GM18507 (cell line): ENCODE measurements around the gene UNC5A.

ENCODE experiments used
- DNase-seq: peaks from one replicate; pipeline ENCODE4 v3.0.0; 2011; ENCODE audit warnings: low read depth; ENCODE audit not compliant: insufficient read length; ENCODE audit errors: extremely low spot score
- FAIRE-seq: peaks from 2 replicates; lab custom pipeline; 2011; peaks lifted over from hg19 to GRCh38; lab: Jason Lieb, UNC

UNC5A gene

DNA sequence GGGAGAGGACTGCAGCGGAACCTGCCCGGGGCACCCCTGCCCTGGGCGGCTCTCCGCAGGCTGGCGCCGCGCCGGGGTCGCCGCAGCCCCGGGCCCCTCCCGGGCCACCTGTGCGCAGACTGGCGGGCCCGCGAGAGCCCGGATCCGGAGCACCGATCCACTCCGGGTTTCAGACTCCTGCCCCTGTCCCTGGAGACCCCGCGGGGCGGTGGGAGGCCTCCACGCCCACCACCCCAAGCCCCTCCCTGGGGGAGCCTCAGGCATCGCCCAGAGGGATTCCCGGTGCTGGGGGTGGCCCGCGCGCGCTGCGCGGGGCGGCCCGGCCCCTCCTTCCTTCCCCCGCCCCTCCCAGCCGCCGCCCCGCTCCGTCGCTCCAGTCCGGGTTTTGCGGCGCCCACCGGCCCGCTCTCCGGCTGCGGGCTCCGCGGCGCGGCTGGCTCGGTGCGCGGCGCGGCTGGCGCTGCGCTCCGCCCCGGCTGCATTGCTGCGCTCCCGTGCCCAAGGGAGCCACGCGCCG lies at the start of gene UNC5A:
Gene UNC5A, plus strand, starts transcription at position 479 of the 517 bp plus-strand sequence. CDS start 192 bp downstream, outside the sequence.
- DNase-seq (no peak), FAIRE-seq (no peak)

DNA sequence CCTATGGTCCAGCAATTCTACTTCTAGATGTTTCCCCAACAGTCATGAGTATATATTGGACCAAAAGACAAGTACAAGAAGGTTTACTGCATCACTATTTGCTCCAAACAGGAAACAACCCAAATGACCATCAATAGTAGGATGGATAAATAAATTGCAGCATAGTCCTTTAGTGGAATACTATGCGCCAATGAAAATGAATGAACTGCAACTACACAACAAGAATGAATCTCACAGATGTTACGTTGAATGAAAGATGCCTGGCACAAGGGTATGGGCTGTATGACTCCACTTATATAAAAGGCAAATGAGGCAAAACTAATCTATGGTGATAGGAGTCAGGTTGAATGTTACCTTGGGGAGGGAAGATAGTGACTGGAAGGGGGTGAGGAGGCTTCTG lies 48.6 kb upstream of the UNC5A start:
- FAIRE-seq (no peak), DNase-seq (no peak)

DNA sequence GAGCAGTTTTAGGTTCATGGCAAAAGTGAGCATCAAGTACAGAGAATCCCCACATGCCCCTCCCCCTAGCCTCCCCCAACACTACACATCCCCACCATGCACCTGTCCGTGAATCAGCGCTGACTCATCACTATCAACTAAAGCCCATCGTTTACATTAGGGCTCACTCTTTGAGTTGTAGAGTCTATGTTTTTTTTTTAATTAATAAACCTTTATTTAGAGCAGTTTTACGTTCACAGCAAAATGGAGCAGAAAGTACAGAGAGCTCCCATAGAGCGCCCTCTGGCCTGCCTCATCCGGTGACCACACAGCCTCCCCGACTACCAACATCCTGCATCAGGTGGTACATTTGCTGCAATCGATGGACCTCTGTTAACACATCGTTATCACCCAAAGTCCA lies 47.9 kb upstream of the UNC5A start:
- FAIRE-seq (no peak), DNase-seq (no peak)

DNA sequence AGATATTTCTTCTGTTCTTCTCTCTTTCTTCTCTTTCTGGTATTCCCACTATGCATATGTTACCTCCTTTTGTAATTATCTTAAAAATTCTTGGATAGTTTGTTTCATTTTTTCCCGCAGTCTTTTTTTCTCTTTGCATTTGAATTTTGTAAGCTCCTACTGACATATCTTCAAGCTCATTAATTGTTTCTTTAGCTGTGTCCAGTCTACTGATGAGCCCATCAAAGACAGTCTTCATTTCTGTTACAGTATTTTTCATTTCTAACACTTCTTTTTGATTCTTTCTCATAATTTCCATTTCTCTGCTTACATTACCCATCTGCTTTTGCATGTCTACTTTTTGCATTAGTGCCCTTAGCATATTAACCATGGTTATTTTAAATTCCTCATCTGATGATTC lies 44.7 kb upstream of the UNC5A start:
- FAIRE-seq, result no peak
- DNase-seq, result no peak

DNA sequence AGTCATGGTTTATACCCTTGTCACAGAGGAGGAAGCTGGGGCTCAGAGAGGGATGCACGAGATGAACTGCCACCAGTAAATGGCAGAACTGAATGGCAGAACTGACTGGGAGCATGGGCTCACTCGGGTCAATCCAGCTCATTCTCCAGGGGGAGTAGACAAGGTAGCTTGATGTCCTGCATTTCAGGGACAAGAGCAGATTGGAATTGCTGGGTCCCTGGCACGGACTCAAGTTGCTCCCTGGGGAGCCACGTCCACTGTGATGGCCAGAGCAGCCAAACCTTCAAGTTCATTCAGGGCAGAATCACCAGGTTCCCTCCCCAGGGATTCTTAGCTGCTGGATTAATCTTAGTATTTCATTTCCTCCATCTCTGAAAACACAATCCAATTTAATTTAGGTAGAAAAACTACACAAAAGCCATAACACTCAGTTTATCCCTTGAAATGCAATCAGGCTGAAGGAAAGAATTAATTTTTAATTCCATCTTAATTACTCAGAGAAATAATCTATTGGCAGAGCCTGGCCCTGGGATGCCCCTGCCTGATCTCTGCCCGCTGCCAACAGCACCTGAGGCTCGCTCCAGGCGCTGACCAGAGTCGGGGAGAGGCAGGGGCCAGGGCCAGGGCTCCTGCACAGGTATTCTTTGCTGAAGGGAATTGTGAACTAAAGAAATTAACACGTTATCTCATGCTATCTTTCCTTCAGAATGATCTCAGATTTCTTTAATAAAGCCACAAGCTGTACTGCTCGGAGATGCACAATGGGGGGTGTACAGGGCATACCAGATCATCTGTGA lies 42.0 kb upstream of the UNC5A start:
- DNase-seq (no peak), FAIRE-seq (no peak)

DNA sequence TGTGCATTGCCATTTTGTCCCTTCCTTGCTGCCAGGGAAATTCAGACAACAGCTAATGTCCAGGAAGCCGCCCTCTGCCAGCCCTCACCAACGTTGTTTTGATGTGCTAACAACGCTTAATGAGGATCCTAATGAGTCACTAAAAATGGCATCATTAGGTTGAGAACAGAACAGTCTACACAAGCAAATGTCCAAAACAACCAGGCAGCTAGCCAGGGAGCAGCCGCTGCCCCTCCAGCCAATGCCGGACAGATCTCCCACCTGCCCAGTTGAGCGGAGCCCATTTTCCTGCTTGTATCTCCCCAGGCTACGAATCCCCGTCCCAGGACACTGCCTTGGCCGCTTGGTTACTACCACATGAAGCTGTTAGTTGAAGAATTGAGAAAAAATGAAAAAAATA lies 40.4 kb upstream of the UNC5A start:
- no peak for FAIRE-seq
- no peak for DNase-seq

DNA sequence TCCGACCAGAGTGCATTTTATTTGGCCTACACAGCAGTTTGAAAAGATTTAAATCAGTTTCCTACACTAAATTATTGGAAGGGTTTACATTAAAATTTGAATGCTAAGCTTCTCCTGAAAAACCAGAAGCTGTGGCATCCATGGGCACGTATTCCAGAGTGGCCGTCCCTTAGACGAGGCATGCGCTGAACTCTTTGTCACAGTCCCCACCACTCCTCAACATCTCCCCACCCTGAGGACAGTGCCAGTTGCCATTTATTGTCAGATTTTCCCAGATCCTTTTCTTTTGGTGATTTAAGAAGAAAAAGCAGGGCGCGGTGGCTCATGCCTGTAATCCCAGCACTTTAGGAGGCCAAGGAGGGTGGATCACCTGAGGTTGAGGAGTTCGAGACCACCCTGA lies 39.9 kb upstream of the UNC5A start:
- DNase-seq (no peak), FAIRE-seq (no peak)

DNA sequence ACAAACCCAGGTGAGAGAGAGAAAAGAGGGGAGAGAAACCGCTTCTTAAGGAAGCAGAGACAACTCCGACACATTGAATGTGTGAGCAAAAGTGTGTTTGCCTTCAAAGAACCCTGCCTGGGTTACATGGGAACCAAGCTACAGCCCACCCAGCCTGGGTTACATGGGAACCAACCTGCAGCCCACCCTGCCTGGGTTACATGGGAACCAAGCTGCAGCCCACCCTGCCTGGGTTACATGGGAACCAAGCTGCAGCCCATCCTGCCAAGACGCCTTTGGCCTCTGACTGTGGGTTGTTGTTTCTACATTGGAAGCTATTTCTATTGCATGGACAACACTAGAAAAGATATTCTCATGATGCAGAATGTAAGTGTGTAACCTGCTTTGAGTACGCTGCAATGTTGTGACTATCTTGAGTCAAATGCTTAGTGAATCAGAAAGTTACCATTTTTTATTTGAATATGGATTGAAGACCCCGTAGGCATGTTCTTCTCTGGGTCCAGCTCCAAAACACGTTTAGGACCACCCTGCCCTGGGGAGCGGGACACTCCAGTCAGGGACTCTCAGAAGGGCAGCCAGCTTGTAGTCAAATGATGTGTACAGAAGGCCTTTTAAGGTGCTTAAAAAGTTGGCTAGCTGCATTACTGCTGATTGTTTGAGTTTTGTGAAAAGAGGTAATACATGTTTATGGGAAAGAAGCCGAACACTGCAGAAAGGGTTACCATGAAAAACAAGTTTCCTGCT lies 39.1 kb upstream of the UNC5A start:
- FAIRE-seq (no peak), DNase-seq (no peak)

DNA sequence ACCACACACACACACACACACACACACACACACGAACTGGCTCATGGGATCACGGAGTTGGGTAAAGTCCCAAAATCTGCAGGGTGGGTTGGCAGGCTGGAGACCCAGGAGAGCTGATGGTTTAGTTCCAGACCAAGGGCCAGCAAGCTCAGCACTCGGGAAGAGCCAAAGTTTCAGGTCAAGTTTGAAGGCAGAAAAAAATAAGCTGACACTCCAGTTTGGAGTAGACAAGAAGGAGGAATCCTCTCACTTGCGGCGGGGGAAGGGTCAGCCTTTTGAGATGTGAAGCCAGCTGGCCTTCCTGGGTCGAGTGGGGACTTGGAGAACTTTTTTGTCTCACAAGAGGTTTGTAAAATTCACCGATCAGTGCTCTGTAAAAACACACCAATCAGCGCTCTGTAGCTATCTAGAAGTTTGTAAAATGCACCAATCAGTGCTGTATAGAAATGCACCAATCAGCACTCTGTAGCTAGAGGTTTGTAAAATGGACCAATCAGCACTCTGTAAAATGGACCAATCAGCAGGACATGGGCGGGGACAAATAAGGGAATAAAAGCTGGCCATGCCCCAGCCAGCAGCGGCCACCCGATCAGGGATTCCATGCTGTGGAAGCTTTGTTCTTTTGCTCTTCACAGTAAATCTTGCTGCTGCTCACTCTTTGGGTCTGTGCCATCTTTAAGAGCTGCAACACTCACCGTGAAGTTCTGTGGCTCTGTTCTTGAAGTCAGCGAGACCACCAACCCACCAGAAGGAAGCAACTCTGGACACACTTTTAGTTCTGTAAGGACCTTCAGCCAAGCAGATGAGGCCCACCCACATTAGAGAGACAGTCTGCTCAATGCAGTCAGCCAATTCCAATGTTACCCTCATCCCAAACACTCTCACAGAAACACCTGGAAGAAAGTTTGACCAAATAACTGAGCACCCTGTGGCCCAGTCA lies 37.8 kb upstream of the UNC5A start:
- DNase-seq (no peak), FAIRE-seq (no peak)

DNA sequence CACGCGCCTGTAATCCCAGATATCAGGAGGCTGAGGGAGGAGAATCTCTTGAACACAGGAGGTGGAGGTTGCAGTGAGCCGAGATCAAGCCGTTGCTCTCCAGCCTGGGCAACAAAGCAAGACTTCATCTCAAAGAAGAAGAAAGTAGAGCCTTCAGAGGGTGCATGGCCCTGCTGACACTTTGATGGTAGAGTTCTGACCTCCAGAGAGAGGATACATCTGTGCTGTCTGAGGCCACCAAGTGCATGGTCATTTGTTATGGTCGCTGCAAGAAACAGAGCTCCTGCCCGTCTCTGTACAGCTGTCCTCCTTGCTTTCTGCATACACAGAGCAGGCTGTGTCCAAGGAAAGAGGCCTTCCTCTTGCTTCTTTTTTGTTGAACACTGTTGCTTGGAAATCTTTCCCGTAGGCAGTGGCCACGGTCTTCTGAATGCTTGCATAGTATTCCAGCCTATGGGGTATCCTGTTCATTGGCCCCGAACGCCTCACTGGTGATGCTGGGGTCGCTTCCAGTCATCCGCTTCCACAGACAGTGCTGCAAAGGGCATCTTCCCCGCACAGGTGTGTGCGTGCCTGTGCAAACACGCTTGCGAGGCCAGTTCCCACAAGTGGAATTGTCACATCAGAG lies 36.8 kb upstream of the UNC5A start:
- FAIRE-seq, result no peak
- DNase-seq, result no peak

DNA sequence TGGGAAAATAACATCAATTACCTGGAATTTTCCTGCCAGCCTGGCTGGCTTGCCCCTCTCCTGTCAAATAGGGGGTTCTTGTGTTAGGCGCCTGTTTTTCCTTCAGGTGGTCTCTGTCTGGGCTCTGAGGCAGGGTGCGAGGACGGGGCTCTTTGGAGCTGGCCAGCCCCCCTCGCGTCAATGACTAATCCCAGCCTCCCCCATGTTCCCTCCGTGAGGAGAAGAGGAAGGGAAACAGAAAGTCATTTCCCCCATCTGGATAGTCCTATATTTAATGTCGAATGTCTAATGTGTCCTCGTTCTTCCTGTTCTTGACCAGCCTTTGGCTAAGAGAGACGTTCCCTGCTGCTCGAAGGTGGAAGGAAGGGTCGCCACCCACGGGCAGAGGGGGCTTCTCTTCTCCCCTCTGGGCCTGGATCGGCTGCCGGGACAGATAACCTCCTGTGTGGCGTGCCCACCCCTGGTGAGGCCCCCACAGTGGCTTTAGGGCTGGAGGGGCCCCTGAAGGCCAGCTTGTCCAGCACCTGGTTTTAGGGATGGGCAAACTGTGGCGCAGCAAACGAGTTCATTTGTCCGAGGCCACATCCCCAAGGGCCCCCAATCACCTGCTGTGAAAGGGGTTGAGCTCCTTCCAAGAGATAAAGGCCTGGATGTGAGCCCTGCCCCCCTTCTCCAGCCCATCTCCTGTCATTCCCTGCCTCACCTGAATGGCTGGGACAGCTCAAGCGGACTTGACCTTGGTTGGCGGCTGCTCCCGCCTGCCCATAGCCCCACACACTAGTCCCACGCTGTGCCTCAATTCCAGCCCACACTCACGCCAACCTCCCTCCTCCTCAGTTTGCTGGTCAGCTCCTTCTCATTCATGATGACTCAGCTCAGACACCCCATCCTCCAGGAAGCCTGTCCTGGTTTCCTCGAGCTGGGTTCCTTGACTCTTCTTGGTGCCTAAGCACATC lies 35.9 kb upstream of the UNC5A start:
- no peak for FAIRE-seq
- no peak for DNase-seq

DNA sequence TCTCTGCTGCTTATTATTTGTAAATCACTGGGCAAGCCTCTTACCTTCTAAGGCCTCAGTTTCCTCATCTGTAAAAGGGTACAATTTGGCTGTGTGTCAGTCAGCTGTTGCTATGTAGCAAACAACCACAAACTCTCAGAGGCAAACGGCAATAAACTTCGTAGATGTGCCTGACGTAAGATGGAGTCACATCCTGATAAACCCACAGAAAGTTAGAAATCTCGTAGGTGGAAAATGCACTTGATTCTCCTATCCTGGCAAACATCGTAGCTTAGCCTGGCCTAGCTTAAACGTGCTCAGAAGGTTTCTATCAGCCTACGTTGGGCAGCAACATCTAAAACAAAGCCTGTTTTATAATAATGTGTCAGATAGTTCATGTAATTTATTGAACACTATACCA lies 35.0 kb upstream of the UNC5A start:
- DNase-seq (no peak), FAIRE-seq (no peak)

DNA sequence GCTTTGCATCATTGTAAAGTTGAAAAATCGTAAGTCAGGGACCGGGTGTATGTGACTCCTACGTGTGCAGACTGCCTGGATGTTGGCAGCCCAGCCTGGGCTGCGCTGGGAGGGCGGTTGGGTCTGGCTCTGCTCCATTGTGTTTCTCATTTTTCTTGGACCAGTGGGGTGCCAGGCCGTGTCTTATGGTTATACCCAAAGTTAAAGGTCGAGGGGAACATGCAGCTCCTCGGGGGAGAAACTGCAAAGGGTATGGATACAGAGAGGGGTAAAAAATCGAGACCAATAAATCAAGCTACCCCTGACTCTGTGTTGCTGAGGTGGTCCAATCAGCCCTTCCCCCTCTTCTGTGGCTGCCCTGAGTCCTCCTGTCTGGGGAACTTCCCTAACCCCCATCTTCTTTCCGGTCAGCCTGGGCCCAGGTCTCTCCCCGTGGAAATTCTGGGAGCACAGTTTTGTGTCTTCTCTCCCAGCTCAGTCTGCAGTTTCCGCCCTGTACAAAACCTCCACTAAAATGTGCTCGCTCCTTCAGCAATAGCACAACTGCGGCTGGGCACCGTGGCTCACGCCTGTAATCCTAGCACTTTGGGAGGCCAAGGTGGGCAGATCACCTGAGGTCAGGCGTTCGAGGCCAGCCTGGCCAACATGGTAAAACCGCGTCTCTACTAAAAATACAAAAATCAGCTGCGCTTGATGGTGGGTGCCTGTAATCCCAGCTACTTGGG lies 34.1 kb upstream of the UNC5A start:
- no peak for DNase-seq
- no peak for FAIRE-seq

DNA sequence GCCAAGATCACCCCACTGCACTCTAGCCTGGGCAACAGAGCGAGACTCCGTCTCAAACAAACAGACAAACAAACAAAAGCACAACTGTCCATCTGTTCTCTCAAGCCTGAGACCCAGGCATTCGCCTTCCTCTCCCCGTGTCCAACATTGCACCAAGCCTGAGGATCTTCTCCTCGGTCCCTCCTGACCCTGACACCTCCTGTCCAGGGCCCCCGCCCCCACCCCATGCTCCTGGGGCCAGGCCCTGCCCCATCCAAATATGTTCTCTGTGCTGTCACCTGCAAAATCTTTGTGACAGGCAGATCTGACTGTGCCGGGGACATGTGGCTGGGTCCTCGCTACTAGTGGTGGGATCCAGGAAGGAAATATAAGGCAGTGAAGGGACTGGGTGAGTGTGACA lies 33.4 kb upstream of the UNC5A start:
- DNase-seq, result no peak
- FAIRE-seq, result no peak

DNA sequence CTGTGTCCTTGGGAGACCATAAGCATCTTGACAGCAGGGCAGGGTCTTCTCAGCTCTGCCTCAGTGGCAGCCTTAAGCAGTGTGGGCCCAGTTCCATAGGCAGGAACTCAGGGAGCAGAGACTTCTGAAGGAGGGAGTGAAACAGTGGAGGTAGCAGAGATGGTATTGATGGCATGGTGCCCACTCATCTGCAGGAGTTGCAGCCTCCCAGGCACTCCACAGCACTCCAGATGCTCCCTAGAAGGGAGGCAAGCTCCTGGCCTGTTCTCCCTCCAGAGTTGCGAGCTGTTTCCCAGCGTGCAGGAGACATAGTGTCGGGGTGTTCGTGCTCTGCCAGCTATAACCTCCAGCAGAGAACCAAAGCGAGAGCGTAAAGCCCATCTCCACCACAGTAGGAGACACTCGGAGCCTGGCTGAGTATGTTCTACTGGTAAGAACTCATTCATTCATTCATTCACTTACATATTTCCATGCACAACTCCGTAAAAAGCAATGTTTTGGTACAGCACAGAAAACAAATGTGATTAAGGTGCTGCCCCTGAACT lies 31.4 kb upstream of the UNC5A start:
- no peak for FAIRE-seq
- no peak for DNase-seq

DNA sequence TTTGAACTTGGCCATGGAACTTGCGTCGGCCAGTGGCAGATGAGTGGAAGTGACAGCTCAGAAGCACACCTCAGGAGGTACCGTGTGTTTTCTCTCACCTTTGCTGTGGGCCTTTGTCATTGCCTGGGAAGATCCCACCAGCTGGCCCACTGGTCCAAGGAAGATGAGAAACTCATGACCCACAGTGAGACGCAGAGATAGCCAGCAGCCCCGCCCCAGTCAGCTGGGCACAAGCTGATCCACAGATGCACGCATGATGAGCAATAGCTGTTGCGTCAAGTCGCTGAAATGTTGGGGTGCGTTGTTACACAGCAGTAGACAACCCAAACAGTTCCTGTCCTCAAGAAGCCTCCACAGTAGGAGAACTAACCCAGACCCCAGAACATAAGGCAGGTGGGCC lies 30.8 kb upstream of the UNC5A start:
- FAIRE-seq (no peak), DNase-seq (no peak)
